Nephron (organoid): ENCODE data around the gene PRKCA.
"Not testable (repeated sequence)": the region's sequence is repeated elsewhere in the genome, so short reads cannot be mapped to it uniquely, and the experiment has no call there.

Experiments used
- H3K27ac Mint-ChIP-seq, 3 experiments: 2 replicates each; pipeline ENCODE4 v1.8.0; 2020; ENCODE audit warnings: mixed read lengths in 3 of 3, mild to moderate bottlenecking in 2 of 3, moderate library complexity in 1 of 3
- H3K27me3 Mint-ChIP-seq: 2 replicates; pipeline ENCODE4 v1.8.0; 2021; ENCODE audit warnings: low read depth, mild to moderate bottlenecking, moderate library complexity, mixed read lengths
- H3K36me3 Mint-ChIP-seq: 2 replicates; pipeline ENCODE4 v1.8.0; 2020; ENCODE audit warnings: low read depth, mixed read lengths
- H3K4me1 Mint-ChIP-seq: 2 replicates; pipeline ENCODE4 v1.8.0; 2020; ENCODE audit warnings: mixed read lengths
- H3K4me3 Mint-ChIP-seq, 3 experiments: 2 replicates each; pipeline ENCODE4 v1.8.0; 2020; ENCODE audit warnings: mild to moderate bottlenecking in 3 of 3, mixed read lengths in 3 of 3, moderate library complexity in 2 of 3
- H3K9me3 Mint-ChIP-seq: 2 replicates; pipeline ENCODE4 v1.8.0; 2020; ENCODE audit warnings: mixed read lengths
- CTCF ChIP-seq, 3 experiments: fragments of 200-600 bp; sonication (generic); IDR thresholded peaks; one replicate each; pipeline ENCODE4 v1.5.0; 2021; ENCODE audit warnings: antibody characterized with exemption in 3 of 3; ENCODE audit not compliant: unreplicated experiment in 3 of 3

Gene PRKCA

GRCh38 chr17:66357037-66357436, 54.6 kb downstream of the PRKCA start:
- H3K9me3 Mint-ChIP-seq: no peaks in the 10 kb centered on the region
- no peaks in the 10 kb centered on the region for H3K27me3 Mint-ChIP-seq
- no peak for TF ChIP-seq CTCF (IDR thresholded peaks at IDR 0.05; ENCODE audit: unreplicated experiment in 3 of 3)
- no peaks in the 10 kb centered on the region for H3K4me1 Mint-ChIP-seq
- no peaks in the 10 kb centered on the region for H3K36me3 Mint-ChIP-seq
- H3K27ac Mint-ChIP-seq: no peak overlapping the region
- H3K4me3 Mint-ChIP-seq: no peak overlapping the region

GRCh38 chr17:66359351-66359750, 56.9 kb downstream of the PRKCA start:
- Mint-ChIP-seq H3K36me3 (no peaks in the 10 kb centered on the region), H3K4me1 (peaks cover 3% of the 10 kb centered on the region), H3K27ac (no peak overlapping the region), H3K9me3 (no peaks in the 10 kb centered on the region), H3K27me3 (peaks cover 5% of the 10 kb centered on the region), H3K4me3 (no peak overlapping the region)
- TF ChIP-seq CTCF (IDR thresholded peaks at IDR 0.05; ENCODE audit: unreplicated experiment in 3 of 3): no peak

- not testable (repeated sequence) for H3K4me3 Mint-ChIP-seq, H3K27ac Mint-ChIP-seq, H3K9me3 Mint-ChIP-seq, H3K27me3 Mint-ChIP-seq, H3K36me3 Mint-ChIP-seq
- peaks cover 19% of the 10 kb centered on the region for H3K4me1 Mint-ChIP-seq
Measured at GRCh38 chr17:66360961-66361565, 58.6 kb downstream of the PRKCA start.

- no peaks in the 10 kb centered on the region for H3K9me3 Mint-ChIP-seq
- H3K27ac Mint-ChIP-seq: no peak overlapping the region
- no peaks in the 10 kb centered on the region for H3K36me3 Mint-ChIP-seq
- H3K27me3 Mint-ChIP-seq: peaks cover 5% of the 10 kb centered on the region
- no peak for TF ChIP-seq CTCF (IDR thresholded peaks at IDR 0.05; ENCODE audit: unreplicated experiment in 3 of 3)
- H3K4me1 Mint-ChIP-seq: peaks cover 30% of the 10 kb centered on the region
- H3K4me3 Mint-ChIP-seq: no peak overlapping the region
Measured at GRCh38 chr17:66364508-66364907, 62.1 kb downstream of the PRKCA start.

GRCh38 chr17:66364990-66365490, 62.6 kb downstream of the PRKCA start:
- H3K36me3 Mint-ChIP-seq: no peaks in the 10 kb centered on the region
- TF ChIP-seq CTCF (IDR thresholded peaks at IDR 0.05; ENCODE audit: unreplicated experiment in 3 of 3): no peak
- H3K27ac Mint-ChIP-seq: peak overlapping the region in 1 of 3 experiments; percentile 34
- peaks cover 30% of the 10 kb centered on the region for H3K4me1 Mint-ChIP-seq
- H3K27me3 Mint-ChIP-seq: peaks cover 5% of the 10 kb centered on the region
- no peak overlapping the region for H3K4me3 Mint-ChIP-seq
- H3K9me3 Mint-ChIP-seq: no peaks in the 10 kb centered on the region

- H3K9me3 Mint-ChIP-seq: no peaks in the 10 kb centered on the region
- TF ChIP-seq CTCF (IDR thresholded peaks at IDR 0.05; ENCODE audit: unreplicated experiment in 3 of 3): no peak
- no peaks in the 10 kb centered on the region for H3K36me3 Mint-ChIP-seq
- peaks cover 5% of the 10 kb centered on the region for H3K27me3 Mint-ChIP-seq
- H3K4me3 Mint-ChIP-seq: no peak overlapping the region
- peaks cover 30% of the 10 kb centered on the region for H3K4me1 Mint-ChIP-seq
- no peak overlapping the region for H3K27ac Mint-ChIP-seq
Measured at GRCh38 chr17:66365903-66366302, 63.5 kb downstream of the PRKCA start.
